ENCODE results near the gene CHMP1A.
"Not testable (repeated sequence)": the region's sequence is repeated elsewhere in the genome, so short reads cannot be mapped to it uniquely, and the experiment has no call there.

The CHMP1A gene

DNA sequence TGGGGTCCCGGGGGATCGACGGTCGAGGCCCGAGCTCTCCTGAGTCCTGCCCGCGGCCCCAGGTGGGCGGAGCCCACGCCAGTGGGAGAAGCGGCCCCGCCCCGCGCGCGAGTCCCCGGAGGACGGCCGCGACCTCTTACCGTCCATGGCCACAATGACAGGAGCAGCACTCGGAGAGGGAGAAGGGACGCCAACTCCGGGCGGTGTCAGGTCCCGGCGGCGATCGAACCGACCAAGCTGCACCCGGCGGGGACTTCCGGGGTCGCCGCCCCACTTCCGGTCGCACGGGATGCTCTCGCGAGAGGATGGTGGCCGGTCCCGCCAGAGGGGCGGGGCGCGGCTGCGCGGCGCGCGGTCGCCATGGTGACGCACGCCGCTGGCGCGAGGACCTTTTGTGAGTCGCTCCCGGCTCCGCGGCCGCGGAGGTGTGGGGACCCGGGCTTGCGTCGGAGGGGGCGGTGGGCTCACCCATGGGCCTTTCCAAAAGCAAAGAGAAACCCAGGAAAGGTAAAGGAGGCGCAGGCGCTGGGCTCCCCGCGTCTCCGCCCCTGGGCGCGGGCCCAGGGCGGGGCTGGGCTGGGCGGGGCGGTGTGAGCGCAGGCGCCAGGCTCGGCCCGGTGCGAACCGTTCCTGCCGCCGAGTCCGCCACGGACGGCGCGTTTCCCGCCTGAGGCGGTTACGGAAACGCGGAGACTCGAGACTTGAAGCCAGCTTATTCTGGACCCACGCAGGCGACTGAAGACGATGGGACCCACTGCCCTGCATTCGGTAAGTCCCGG, at the start of gene CHMP1A, which contains the start of gene SPATA33:
Gene CHMP1A (minus strand): TSS at position 267 of the 779 bp plus-strand sequence. CDS start 120 bp downstream, at position 147.
Gene SPATA33 (plus strand): TSS at position 395 of the 779 bp plus-strand sequence. CDS start 76 bp downstream, at position 471.
- peak; percentile 94 to 97 for DNase-seq
- peak; percentile 76 for TF ChIP-seq POLR2A (IDR thresholded peaks at IDR 0.05; ENCODE audit: low read length)
- no peak for TF ChIP-seq GATA1 (IDR thresholded peaks at IDR 0.05; ENCODE audit: low read depth, low read length)

DNA sequence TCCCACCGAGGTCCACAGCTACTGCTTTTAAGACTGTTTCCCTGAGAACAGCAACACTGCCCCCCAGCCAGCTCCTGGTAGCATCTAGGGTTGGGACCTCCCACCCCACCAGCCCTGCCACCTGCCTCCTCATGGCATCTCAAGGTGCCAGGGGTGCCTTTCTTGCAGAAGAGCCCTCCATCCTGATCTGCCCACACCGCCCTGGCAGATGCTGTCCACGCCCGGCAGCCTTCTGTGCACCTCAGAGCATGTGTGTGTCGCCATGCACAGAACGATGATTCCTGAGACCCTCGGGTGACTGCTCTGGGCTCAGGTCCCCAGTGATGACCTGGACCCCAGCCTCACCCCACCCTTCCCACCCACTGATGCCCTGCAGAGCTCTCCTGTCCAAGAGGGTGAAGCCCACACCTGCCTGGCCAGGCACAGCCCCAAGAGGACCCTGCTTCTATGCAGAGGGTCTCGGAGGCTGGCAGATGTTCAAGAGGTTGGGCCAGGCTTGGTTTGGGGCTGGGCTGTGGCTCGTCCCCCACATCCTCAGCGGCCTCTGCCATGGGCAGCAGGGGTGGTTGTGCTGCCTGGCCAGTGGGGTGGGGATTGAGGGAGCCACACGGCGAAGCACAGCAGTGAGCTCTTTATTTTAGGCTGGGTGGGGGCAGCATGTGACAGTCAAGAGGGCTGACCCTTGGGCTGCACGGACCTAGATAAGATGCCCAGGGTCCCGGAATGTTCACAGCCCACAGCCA, 49.2 kb upstream of the CHMP1A start:
- DNase-seq = no peak
- TF ChIP-seq POLR2A (IDR thresholded peaks at IDR 0.05; ENCODE audit: low read length) (no peak), GATA1 (IDR thresholded peaks at IDR 0.05; ENCODE audit: low read depth, low read length) (no peak)

DNA sequence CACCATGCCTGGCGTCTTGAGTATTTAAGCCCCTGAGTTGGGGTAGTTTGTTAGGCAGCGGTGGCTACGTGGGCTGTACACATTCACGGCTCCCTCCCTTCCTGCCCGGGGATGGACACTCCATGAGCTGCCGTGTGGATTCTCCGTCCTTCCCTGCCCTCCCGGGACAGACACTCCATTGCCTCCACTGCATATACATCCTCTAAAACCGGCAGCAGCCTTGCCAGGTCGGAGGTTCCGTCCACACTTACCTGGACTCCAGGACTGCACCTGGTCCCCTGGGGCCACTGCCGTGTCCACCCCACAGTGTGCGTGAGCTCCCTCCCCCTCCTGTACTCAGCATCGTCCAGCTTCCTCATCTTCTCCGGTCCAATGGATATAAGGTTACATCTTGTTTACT, 47.5 kb upstream of the CHMP1A start:
- TF ChIP-seq GATA1 (IDR thresholded peaks at IDR 0.05; ENCODE audit: low read depth, low read length) (no peak), POLR2A (IDR thresholded peaks at IDR 0.05; ENCODE audit: low read length) (no peak)
- DNase-seq = no peak

DNA sequence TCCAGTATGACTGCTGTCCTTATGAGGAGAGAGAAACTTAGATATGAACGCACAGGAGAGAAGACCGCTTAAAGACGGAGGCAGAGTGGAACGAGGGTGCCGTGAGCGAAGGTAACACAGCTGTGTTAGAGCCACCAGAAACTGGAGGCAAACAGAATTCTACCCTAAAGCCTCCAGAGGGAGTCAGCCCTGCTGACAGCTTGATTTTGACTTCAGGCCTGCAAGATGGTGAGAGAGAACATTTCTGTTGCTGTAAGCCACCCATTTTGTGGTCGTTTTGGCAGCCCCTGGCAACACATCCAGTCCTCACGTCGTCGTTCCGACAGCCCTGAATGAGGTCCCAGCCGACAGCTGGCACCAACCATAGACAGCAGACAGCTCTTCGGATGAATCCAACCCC, 46.8 kb upstream of the CHMP1A start:
- TF ChIP-seq GATA1 (IDR thresholded peaks at IDR 0.05; ENCODE audit: low read depth, low read length) (no peak), POLR2A (IDR thresholded peaks at IDR 0.05; ENCODE audit: low read length) (no peak)
- DNase-seq = no peak

DNA sequence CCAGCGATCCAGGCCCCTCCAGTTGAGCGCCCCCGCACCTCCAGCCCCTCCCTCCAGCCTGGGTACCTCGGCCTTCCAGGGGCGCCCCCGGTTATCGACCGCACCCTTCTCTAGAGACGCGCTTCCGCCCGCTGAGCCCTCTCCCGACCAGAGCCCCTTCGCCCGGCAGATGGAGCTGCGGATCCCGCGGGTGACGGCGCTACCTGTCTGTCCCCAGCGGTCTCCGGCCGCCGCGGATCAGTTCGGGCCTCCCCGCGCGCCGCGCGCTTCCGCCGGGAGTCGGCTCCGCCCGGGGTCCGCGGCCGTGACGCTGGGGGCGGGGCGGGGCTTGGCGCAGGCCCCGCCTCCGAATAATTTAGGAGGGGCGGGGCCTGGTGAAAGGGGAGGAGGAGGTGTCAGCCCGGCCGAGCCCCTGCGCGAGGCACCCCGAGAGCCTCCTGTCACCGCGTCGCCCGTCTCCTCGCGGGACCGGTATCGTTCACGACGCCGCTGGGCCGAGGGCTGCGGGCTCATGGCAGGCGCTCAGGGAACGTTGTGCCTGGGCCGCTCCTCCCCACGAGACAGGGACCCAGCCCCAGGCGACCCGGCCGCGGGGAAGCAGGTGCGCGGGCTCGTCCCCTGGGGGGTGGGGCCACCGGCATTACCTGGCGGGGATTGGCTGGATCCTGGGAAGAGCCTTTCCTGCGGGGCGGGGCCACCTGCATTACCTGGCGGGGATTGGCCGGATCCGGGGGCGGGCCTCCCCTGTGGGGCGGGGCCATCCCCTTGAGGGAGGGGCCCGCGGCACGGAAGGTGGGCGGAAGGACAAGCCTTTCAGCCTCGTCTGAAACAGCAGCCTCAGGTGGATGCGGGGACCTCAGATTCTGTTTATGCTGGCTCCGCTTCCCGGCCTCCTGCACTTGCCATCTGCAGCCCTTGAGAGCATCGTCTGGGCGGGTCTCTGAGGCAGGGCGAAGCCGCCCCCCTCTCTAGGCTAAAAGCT, 44.2 kb upstream of the CHMP1A start, which contains the start of gene SPATA2L:
Gene SPATA2L (minus strand): TSS at position 281 of the 982 bp plus-strand sequence. CDS start 473 bp downstream, outside the sequence.
- peak; percentile 90 to 95 for DNase-seq
- TF ChIP-seq POLR2A (IDR thresholded peaks at IDR 0.05; ENCODE audit: low read length) (peak; percentile 41), GATA1 (IDR thresholded peaks at IDR 0.05; ENCODE audit: low read depth, low read length) (no peak)

DNA sequence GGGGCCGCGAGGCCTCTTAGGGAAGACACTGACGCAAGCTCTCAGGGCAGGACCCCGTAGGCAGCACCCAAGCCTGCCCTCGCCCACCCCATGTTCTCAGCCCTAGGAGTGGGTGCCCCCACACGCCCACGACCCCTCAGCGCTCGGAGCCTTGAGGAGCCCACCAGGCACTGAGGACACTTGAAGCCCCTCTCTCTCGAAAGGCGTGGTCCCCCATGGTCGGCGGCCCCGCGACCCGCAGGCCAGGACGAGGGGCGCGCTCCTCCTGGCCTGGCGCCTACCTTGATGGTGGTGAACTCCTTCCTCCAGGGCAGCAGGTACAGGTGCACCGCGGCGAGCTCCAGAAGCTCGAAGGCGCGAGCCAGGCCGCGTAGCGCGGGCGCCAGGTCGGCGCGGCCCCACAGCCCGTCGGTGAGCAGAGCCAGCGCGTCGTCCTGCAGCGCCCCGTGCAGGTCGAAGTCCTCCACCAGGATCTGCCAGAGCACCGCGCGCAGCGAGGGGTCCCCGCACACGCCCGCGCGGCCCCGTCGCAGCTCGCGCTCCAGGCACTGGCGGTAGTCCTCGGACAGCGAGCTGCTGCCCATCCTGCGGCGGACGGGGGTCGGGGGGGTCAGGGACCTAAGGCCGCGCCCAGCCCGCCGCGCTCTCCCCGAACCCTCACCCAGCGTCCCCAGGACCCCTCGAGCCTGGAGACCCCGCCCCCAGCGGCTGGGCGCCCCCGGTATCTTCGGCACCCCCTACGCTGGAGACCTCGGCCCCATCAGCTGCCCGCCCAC, 43.3 kb upstream of the CHMP1A start:
- DNase-seq = peak; percentile 78 to 79

DNA sequence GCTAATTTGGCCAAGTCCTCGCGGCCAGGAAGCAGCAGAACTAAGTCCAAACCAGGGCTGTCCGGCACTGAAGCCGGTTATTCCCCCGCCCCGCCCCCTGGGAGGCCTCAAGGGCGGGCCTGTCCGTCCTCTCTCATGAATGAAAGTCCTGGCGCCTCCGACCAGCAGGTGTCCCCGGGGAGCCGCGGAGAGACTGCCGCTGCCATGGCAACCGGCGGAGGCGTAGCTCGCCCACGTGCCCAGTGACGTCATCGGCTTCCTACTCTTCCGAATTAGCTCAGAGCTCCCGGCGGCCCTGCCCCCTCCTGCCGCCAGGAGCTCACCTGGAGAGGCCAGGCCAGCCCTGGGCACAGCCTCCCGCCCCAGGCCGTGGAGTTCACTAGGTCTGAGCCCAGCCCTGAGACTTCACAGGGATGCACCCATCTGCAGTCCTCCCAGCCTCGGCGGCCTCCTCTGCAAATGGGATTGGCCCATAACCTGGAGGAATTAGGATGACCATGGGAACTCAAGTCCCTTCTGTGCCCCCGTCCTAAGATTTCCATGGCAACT, 42.7 kb upstream of the CHMP1A start:
- TF ChIP-seq GATA1 (IDR thresholded peaks at IDR 0.05; ENCODE audit: low read depth, low read length) (no peak), POLR2A (IDR thresholded peaks at IDR 0.05; ENCODE audit: low read length) (no peak)
- DNase-seq = peak; percentile 97 to 99

More for the DNA sequence above, 43.3 kb upstream of the CHMP1A start:
- TF ChIP-seq GATA1 (IDR thresholded peaks at IDR 0.05; ENCODE audit: low read depth, low read length) (no peak), POLR2A (IDR thresholded peaks at IDR 0.05; ENCODE audit: low read length) (no peak)

DNA sequence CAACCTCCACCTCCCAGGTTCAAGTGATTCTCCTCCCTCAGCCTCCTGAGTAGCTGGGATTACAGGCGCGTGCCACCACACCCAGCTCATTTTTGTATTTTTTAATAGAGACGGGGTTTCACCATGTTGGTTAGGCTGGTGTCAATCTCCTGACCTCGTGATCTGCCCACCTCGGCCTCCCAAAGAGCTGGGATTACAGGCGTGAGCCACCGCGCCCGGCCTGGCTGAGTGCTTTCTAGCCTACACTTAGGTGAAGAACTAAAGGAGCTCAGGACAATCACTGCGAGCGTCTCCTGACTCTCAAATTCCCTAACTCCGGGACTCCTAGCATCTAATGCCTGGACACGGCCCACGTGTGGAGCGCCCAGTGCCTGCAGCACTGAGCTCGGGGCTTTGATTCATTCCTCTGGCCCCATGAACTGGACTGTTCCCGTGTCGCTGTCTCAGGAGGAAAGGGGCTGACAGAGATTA, 42.2 kb upstream of the CHMP1A start:
- DNase-seq = not testable (repeated sequence)

DNA sequence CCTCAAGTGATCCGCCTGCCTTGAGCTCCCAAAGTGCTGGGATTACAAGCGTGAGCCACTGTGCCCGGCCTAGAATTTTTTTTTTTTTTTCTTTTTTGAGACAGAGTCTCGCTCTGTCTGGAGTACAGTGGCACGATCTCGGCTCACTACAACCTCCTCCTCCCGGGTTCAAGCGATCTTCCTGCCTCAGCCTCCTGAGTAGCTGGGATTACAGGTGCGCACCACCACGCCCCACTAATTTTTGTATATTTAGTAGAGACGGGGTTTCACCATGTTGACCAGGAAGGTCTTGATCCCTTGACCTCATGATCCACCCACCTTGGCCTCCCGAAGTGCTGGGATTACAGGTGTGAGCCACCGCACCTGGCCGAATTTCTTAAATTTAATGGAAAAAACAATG, 41.2 kb upstream of the CHMP1A start:
- DNase-seq = not testable (repeated sequence)

DNA sequence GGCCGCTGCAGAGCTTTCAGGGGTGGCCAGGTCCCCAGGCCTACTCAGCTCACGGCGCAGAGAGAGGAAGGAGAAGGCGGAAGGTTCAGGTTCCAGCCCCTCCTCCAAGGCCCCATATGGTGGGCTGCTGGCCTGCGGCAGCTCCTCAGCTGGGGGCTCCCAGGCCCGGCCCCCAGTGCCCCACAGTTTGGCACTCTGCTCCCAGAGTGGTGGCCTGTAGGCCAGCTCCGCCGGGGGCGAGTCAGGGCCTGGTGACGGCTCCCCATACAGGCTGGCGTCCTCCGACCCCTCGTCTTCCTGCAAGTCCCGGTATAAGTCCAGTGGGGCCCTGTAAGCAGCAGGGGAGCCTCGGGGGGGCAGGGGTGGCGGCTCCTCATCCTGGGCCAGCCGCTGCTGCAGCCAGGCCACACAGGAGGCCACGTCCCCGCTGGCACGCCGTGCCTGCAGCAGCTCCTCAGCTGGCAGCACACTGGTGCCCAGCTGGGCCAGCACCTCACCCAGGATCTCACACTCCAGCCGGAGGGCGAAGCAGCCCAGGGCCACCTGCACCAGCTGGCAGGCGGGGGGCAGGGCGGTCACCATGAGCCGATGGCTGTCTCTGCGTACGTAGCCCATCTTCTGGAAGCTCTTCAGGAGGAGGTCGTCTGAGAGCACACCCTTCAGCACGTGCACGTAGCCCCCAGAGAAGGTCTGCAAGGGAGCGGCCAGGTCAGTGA, 40.3 kb upstream of the CHMP1A start:
- TF ChIP-seq GATA1 (IDR thresholded peaks at IDR 0.05; ENCODE audit: low read depth, low read length) (no peak), POLR2A (IDR thresholded peaks at IDR 0.05; ENCODE audit: low read length) (no peak)
- no peak for DNase-seq

DNA sequence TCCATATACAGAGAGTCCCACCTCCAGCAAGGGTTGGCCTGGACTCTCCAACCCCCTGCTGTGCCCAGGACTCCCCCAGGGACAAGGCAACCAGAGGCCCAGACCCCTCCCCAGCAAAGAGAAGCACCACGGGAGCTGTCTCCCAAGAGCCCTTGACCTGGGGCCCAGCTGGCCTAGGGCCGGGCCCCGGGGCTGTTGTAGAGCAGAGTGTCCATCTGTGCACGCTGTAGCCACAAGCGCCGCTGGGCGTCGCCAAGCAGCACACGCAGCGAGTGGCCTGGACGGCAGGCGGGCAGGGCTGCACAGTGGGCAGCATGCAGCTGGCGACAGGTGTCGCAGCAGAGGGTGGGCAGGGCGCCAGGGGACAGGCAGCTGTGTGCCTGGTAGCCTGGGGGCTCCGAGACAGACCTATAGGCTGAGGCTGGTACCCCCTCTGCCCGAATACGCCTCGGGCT, 39.7 kb upstream of the CHMP1A start:
- TF ChIP-seq GATA1 (IDR thresholded peaks at IDR 0.05; ENCODE audit: low read depth, low read length) (no peak), POLR2A (IDR thresholded peaks at IDR 0.05; ENCODE audit: low read length) (no peak)

DNA sequence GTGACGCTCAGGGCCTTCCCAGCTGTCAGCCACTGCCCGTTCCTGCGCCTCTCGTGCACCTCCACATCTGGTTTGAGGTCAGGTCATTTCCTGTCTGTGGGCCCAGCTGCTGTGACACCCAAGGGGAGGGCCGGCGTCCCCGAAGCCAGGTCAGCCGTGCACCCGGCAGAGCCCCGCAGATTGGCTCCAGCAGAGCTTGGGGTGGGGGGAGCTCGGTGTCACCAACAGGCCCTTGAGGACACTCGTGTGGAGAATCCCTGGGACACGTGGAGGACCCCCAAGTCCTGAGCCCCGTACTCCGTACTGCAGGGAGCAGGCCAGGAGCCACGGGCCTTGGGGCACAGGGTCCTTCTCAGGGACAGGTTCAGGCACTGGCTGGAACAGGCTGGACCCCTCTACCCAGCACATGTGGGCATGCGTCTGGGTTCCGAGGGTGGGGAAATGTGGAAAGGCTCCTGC, 39.2 kb upstream of the CHMP1A start:
- no peak for DNase-seq

More for the DNA sequence above, 39.7 kb upstream of the CHMP1A start:
- no peak for DNase-seq

More for the DNA sequence above, 39.2 kb upstream of the CHMP1A start:
- TF ChIP-seq GATA1 (IDR thresholded peaks at IDR 0.05; ENCODE audit: low read depth, low read length) (no peak), POLR2A (IDR thresholded peaks at IDR 0.05; ENCODE audit: low read length) (peak; percentile 21)
